GM15510 (cell line): Measurements from ENCODE around the gene PSME3IP1.

ENCODE experiments used
- POLR2A ChIP-seq: IDR thresholded peaks from 3 replicates; pipeline ENCODE4 v1.6.1; 2011; ENCODE audit warnings: borderline replicate concordance; ENCODE audit not compliant: insufficient read length; ENCODE audit errors: extremely low read depth

The PSME3IP1 gene

GRCh38 chr16:57143149-57143921 lies 42.5 kb downstream of the PSME3IP1 start:
- TF ChIP-seq POLR2A, result no peak

- no peak for TF ChIP-seq POLR2A
Observed at GRCh38 chr16:57141822-57142631, 43.8 kb downstream of the PSME3IP1 start.

GRCh38 chr16:57140931-57141668 lies 44.7 kb downstream of the PSME3IP1 start:
- no peak for TF ChIP-seq POLR2A

GRCh38 chr16:57138281-57138935 lies 47.4 kb downstream of the PSME3IP1 start:
- TF ChIP-seq POLR2A, result no peak

- no peak for TF ChIP-seq POLR2A
Observed at GRCh38 chr16:57137566-57138273, 48.1 kb downstream of the PSME3IP1 start.

GRCh38 chr16:57137043-57137442 lies 48.8 kb downstream of the PSME3IP1 start:
- no peak for TF ChIP-seq POLR2A

GRCh38 chr16:57134982-57135381 lies 50.9 kb downstream of the PSME3IP1 start:
- no peak for TF ChIP-seq POLR2A

GRCh38 chr16:57133886-57134285 lies 52.0 kb downstream of the PSME3IP1 start:
- no peak for TF ChIP-seq POLR2A

GRCh38 chr16:57133031-57133430 lies 52.8 kb downstream of the PSME3IP1 start:
- no peak for TF ChIP-seq POLR2A

GRCh38 chr16:57132470-57132869 lies 53.4 kb downstream of the PSME3IP1 start:
- TF ChIP-seq POLR2A, result no peak

- no peak for TF ChIP-seq POLR2A
Observed at GRCh38 chr16:57131351-57131970, 54.4 kb downstream of the PSME3IP1 start.

GRCh38 chr16:57130950-57131321 lies 54.9 kb downstream of the PSME3IP1 start:
- TF ChIP-seq POLR2A, result no peak

- TF ChIP-seq POLR2A, result no peak
Observed at GRCh38 chr16:57128771-57129389, 57.0 kb downstream of the PSME3IP1 start.

GRCh38 chr16:57127836-57128235 lies 58.0 kb downstream of the PSME3IP1 start:
- TF ChIP-seq POLR2A, result no peak
